GM12878 (cell line): ENCODE measurements around the gene POLR2L. TPM values are rescaled to one million over a fixed set of nuclear protein-coding genes. Genes with fewer than 3 reads are reported as not detected.

Experiments used
- ATAC-seq: fragments of 200-7000 bp; cut with Tn5 transposase; 3 replicates; pipeline ENCODE4 v1.9.1; 2020; ENCODE audit warnings: mild to moderate bottlenecking, moderate library complexity
- BruUV-seq: library from RNA; stranded (reverse); fragments of 400-500 nt; replicated peaks from 2 replicates; lab custom pipeline; 2021; lab: Mats Ljungman, UMichigan
- CTCF ChIA-PET: fragments of 300-600 bp; sonication (Branson Sonifier 250); formaldehyde crosslinking; extraction: SDS; loops from one replicate; lab custom pipeline; 2021; ENCODE audit warnings: inconsistent platforms; lab: Yijun Ruan, JAX
- POLR2A ChIA-PET: fragments of 350-600 bp; formaldehyde crosslinking; extraction: SDS; loops from one replicate; lab custom pipeline; 2021; ENCODE audit warnings: inconsistent platforms; lab: Charles Lee
- RAD21 ChIA-PET: fragments of 300-600 bp; sonication (Branson Sonifier 250); formaldehyde crosslinking; loops from one replicate; lab custom pipeline; 2023; ENCODE audit warnings: antibody characterized with exemption; ENCODE audit not compliant: unreplicated experiment; lab: Charles Lee
- SMC1A ChIA-PET: fragments of 300-600 bp; sonication (Branson Sonifier 250); formaldehyde crosslinking; loops from one replicate; lab custom pipeline; 2023; ENCODE audit not compliant: unreplicated experiment, uncharacterized antibody; lab: Charles Lee
- DNase-seq: peaks from one replicate; pipeline ENCODE4 v3.0.0-alpha.2; 2011; ENCODE audit warnings: low read depth, low spot score
- FAIRE-seq: peaks from 3 replicates; lab custom pipeline; 2011; peaks lifted over from hg19 to GRCh38; lab: Jason Lieb, UNC
- H2AFZ ChIP-seq: 2 replicates; pipeline ENCODE4 v1.6.0; 2011; ENCODE audit warnings: low read depth, low read length, control low read depth; ENCODE audit not compliant: control insufficient read depth
- H3K27ac ChIP-seq: 2 replicates; pipeline ENCODE4 v1.5.1; 2011; ENCODE audit warnings: control low read depth; ENCODE audit not compliant: control insufficient read depth, insufficient read depth
- H3K27me3 ChIP-seq, 2 experiments: replicated peaks in 1 of 2; 2 replicates each; pipeline versions ENCODE4 v1.6.0 to v1.6.1; 2011; ENCODE audit warnings: low read length in 1 of 2; ENCODE audit not compliant: control insufficient read depth in 2 of 2, insufficient read depth in 2 of 2
- H3K36me3 ChIP-seq, 2 experiments: 2 replicates each; pipeline ENCODE4 v1.5.1; 2011; ENCODE audit warnings: low read length in 1 of 2; ENCODE audit not compliant: control insufficient read depth in 2 of 2, insufficient read depth in 2 of 2
- H3K4me1 ChIP-seq: 2 replicates; pipeline ENCODE4 v1.6.1; 2011; ENCODE audit warnings: mild to moderate bottlenecking, low read length, moderate library complexity, mixed read lengths; ENCODE audit not compliant: control insufficient read depth, insufficient read depth
- H3K4me2 ChIP-seq: 2 replicates; pipeline ENCODE4 v1.6.0; 2011; ENCODE audit warnings: control low read depth; ENCODE audit not compliant: control insufficient read depth, insufficient read depth
- H3K4me3 ChIP-seq: fragments of 200-600 bp; sonication (generic); 2 replicates; pipeline ENCODE4 v1.5.1; 2016
- H3K79me2 ChIP-seq: 2 replicates; pipeline ENCODE4 v1.6.0; 2011; ENCODE audit warnings: low read length; ENCODE audit not compliant: control insufficient read depth, insufficient read depth
- H3K9ac ChIP-seq: 2 replicates; pipeline ENCODE4 v1.8.0; 2011; ENCODE audit warnings: low read length, control low read depth, mixed read lengths; ENCODE audit not compliant: control insufficient read depth, insufficient read depth
- H3K9me3 ChIP-seq: replicated peaks from 3 replicates; pipeline ENCODE4 v1.5.1; 2011; ENCODE audit warnings: mild to moderate bottlenecking, low read length; ENCODE audit not compliant: control insufficient read depth, insufficient read depth
- H4K20me1 ChIP-seq: 2 replicates; pipeline ENCODE4 v1.6.0; 2011; ENCODE audit not compliant: control insufficient read depth, insufficient read depth
- DPF2 ChIP-seq: fragments of 450-650 bp; IDR thresholded peaks from 2 replicates; pipeline ENCODE4 v1.6.1; 2017; ENCODE audit warnings: mild to moderate bottlenecking
- E4F1 ChIP-seq: fragments of 450-650 bp; IDR thresholded peaks from 2 replicates; pipeline ENCODE4 v1.6.1; 2018; ENCODE audit warnings: borderline replicate concordance, mild to moderate bottlenecking; ENCODE audit not compliant: partially characterized antibody
- FOXK2 ChIP-seq: fragments of 450-650 bp; IDR thresholded peaks from 2 replicates; pipeline ENCODE4 v1.6.1; 2017; ENCODE audit warnings: mild to moderate bottlenecking, moderate library complexity
- HDAC2 ChIP-seq: fragments of 200-600 bp; sonication (generic); IDR thresholded peaks from 2 replicates; pipeline ENCODE4 v1.6.1; 2017
- IRF3 ChIP-seq: fragments of 450-650 bp; IDR thresholded peaks from 2 replicates; pipeline ENCODE4 v1.6.1; 2014; ENCODE audit warnings: mild to moderate bottlenecking
- POLR2AphosphoS2 ChIP-seq: IDR thresholded peaks from 2 replicates; pipeline ENCODE4 v1.6.1; 2011; ENCODE audit warnings: low read depth, mild to moderate bottlenecking, low read length, improper control_type of control experiment, moderate library complexity
- PRDM15 ChIP-seq: fragments of 450-650 bp; formaldehyde crosslinking; IDR thresholded peaks from 2 replicates; pipeline ENCODE4 v1.4.0; 2020; ENCODE audit warnings: mild to moderate bottlenecking, moderate library complexity
- SMAD1 ChIP-seq: fragments of 450-650 bp; IDR thresholded peaks from 2 replicates; pipeline ENCODE4 v1.6.1; 2018; ENCODE audit warnings: mild to moderate bottlenecking, low read depth; ENCODE audit not compliant: partially characterized antibody
- SMC3 ChIP-seq: IDR thresholded peaks from 2 replicates; pipeline ENCODE4 v1.6.1; 2011; ENCODE audit warnings: low read length, improper control_type of control experiment, borderline replicate concordance
- TAF1 ChIP-seq: IDR thresholded peaks from 2 replicates; pipeline ENCODE4 v1.6.1; 2011; ENCODE audit warnings: mild to moderate bottlenecking, low read depth, low read length, borderline replicate concordance
- TARDBP ChIP-seq: IDR thresholded peaks from 2 replicates; pipeline ENCODE4 v1.6.1; 2016; ENCODE audit warnings: borderline replicate concordance
- WGBS: methylation state at CpG from one replicate; pipeline ENCODE4 v1.1.6; 2016; ENCODE audit warnings: low lambda C conversion rate; ENCODE audit not compliant: insufficient replicate concordance, insufficient coverage; ENCODE audit errors: missing lambda C conversion rate; 5-methylcytosine and 5-hydroxymethylcytosine counted together
- in situ Hi-C: fragments of 300-500 bp; cut with MboI; formaldehyde crosslinking; loops from 9 replicates; pipeline ENCODE4 v1.14.3; 2018; ENCODE audit warnings: mixed read lengths
- intact Hi-C: fragments of 100-400 bp; cut with micrococcal nuclease; formaldehyde crosslinking; loops from one replicate; pipeline ENCODE4 v1.14.2; 2022; ENCODE audit not compliant: unreplicated experiment
- polyA plus RNA-seq, 11 experiments: library from polyadenylated mRNA; depleted of rRNA in 4 of 11; unstranded in 6 of 11; stranded (reverse) in 5 of 11; fragments of >200 nt; fragmentation: Nextera tagmentation in 4 of 11; fragmentation: Illumina TruSeq in 1 of 11; extraction: Ambion mirVana in 4 of 11; extraction: Trizol in 1 of 11; gene quantifications; 1 replicate in 1 of 11; 2 replicates in 10 of 11; pipeline versions ENCODE4 v1.2.1 to v1.2.3, GENCODE V29; 2011 to 2016; ENCODE audit warnings: inconsistent platforms in 2 of 11, missing spikeins in 2 of 11, low read depth in 1 of 11
- total RNA-seq, 4 experiments: library from RNA; depleted of rRNA in 3 of 4; stranded (reverse); fragments of >200 nt in 3 of 4; fragmentation: Illumina TruSeq in 1 of 4; extraction: Trizol in 1 of 4; gene quantifications; 2 replicates each; pipeline versions ENCODE4 v1.2.1 to v1.2.3, GENCODE V29; 2013 to 2021

The POLR2L gene
- total and polyA plus RNA-seq, 10 of the 15 experiments (the other 5 are each of a cell fraction or from before 2014, with no cell fraction given) = 23.1 to 497 (median 125) TPM

- Histone ChIP-seq H3K9ac (no peak overlapping the region), H3K4me3 (no peak overlapping the region), H3K4me2 (no peak overlapping the region), H3K79me2 (no peaks in the 10 kb centered on the region), H4K20me1 (no peaks in the 10 kb centered on the region), H3K9me3 (no peaks in the 10 kb centered on the region), H3K36me3 (no peaks in the 10 kb centered on the region; a peak in 1 of 4 replicates), H3K4me1 (no peaks in the 10 kb centered on the region), H3K27me3 (no peaks in the 10 kb centered on the region), H3K27ac (no peak overlapping the region), H2AFZ (no peak overlapping the region)
- SMC1A ChIA-PET = no interaction called here
- WGBS = 67% methylated on average over 8 of the region's 8 CpGs
- no peak for FAIRE-seq
- in situ Hi-C loops (no loop called here), intact Hi-C loops (no loop called here)
- ATAC-seq = no peak
- no peak for TF ChIP-seq SMAD1
- no peak for TF ChIP-seq IRF3
- no peak for TF ChIP-seq DPF2
- TF ChIP-seq FOXK2 = no peak
- no peak for TF ChIP-seq TAF1
- no peak for TF ChIP-seq SMC3
- no peak for TF ChIP-seq POLR2AphosphoS2
- no TSS peak for BruUV-seq
- no peak for DNase-seq
- POLR2A ChIA-PET = no interaction called here
- RAD21 ChIA-PET = no interaction called here
- CTCF ChIA-PET = no interaction called here
These were observed 28.1 kb upstream of the POLR2L start for GRCh38 chr11:870418-870817.

GRCh38 chr11:870127-870413, 27.7 kb upstream of the POLR2L start:
- no TSS peak for BruUV-seq
- no peaks in the 10 kb centered on the region for H3K9me3 ChIP-seq
- ATAC-seq (0 out of 3 replicates have a peak, but pooled peaks have one; percentile 16), DNase-seq (no peak), FAIRE-seq (no peak)
- H2AFZ ChIP-seq = no peak overlapping the region
- in situ Hi-C loops = no loop called here
- H3K4me3 ChIP-seq = no peak overlapping the region
- H3K27ac ChIP-seq = no peak overlapping the region
- H3K79me2 ChIP-seq = no peaks in the 10 kb centered on the region
- no peak overlapping the region for H3K9ac ChIP-seq
- H3K36me3 ChIP-seq = no peaks in the 10 kb centered on the region; a peak in 1 of 4 replicates
- ChIA-PET SMC1A (no interaction called here), POLR2A (no interaction called here), CTCF (no interaction called here), RAD21 (no interaction called here)
- H3K27me3 ChIP-seq = no peaks in the 10 kb centered on the region
- 48% methylated on average over 8 of the region's 8 CpGs for WGBS
- H4K20me1 ChIP-seq = no peaks in the 10 kb centered on the region
- no peak overlapping the region for H3K4me2 ChIP-seq
- H3K4me1 ChIP-seq = no peaks in the 10 kb centered on the region
- intact Hi-C loops = no loop called here
- TF ChIP-seq TARDBP = no peak
- TF ChIP-seq HDAC2 = no peak
- no peak for TF ChIP-seq PRDM15
- TF ChIP-seq E4F1 = no peak
- no peak for TF ChIP-seq TAF1
